ENCODE data around the gene EIF4E1B.
A peak's percentile ranks its signal among the peaks of the same experiment; 100 is the strongest.

Gene EIF4E1B

GRCh38 chr5:176643491-176644219 is 13.2 kb downstream of the EIF4E1B start:
- Histone ChIP-seq H3K9ac (ENCODE audit: low read length) (no peak overlapping the region), H3K27me3 (ENCODE audit: control insufficient read depth in 1 of 2, insufficient read depth in 2 of 2, low read length in 2 of 2) (no peaks in the 10 kb centered on the region), H3K4me3 (ENCODE audit: low read depth in 1 of 2, low read length in 2 of 2) (no peak overlapping the region), H3K36me3 (ENCODE audit: insufficient read depth, low read length) (no peaks in the 10 kb centered on the region), H3K4me1 (ENCODE audit: insufficient read depth, low read length) (peaks cover 13% of the 10 kb centered on the region), H3K27ac (ENCODE audit: low read depth, low read length) (no peak overlapping the region), H3K9me3 (ENCODE audit: low read length) (no peaks in the 10 kb centered on the region)

- Histone ChIP-seq H3K9me3 (ENCODE audit: low read length) (no peaks in the 10 kb centered on the region), H3K36me3 (ENCODE audit: insufficient read depth, low read length) (no peaks in the 10 kb centered on the region), H3K9ac (ENCODE audit: low read length) (no peak overlapping the region), H3K27me3 (ENCODE audit: control insufficient read depth in 1 of 2, insufficient read depth in 2 of 2, low read length in 2 of 2) (no peaks in the 10 kb centered on the region), H3K4me3 (ENCODE audit: low read depth in 1 of 2, low read length in 2 of 2) (no peak overlapping the region), H3K4me1 (ENCODE audit: insufficient read depth, low read length) (peaks cover 17% of the 10 kb centered on the region), H3K27ac (ENCODE audit: low read depth, low read length) (no peak overlapping the region)
Measured at GRCh38 chr5:176644294-176644693, 13.8 kb downstream of the EIF4E1B start.

GRCh38 chr5:176644878-176645670 is 14.6 kb downstream of the EIF4E1B start:
- Histone ChIP-seq H3K4me1 (ENCODE audit: insufficient read depth, low read length) (peaks cover 17% of the 10 kb centered on the region), H3K4me3 (ENCODE audit: low read depth in 1 of 2, low read length in 2 of 2) (no peak overlapping the region), H3K27ac (ENCODE audit: low read depth, low read length) (no peak overlapping the region), H3K9me3 (ENCODE audit: low read length) (no peaks in the 10 kb centered on the region), H3K27me3 (ENCODE audit: control insufficient read depth in 1 of 2, insufficient read depth in 2 of 2, low read length in 2 of 2) (no peaks in the 10 kb centered on the region), H3K36me3 (ENCODE audit: insufficient read depth, low read length) (no peaks in the 10 kb centered on the region), H3K9ac (ENCODE audit: low read length) (no peak overlapping the region)

- Histone ChIP-seq H3K9me3 (ENCODE audit: low read length) (no peaks in the 10 kb centered on the region), H3K4me1 (ENCODE audit: insufficient read depth, low read length) (peaks cover 17% of the 10 kb centered on the region), H3K27ac (ENCODE audit: low read depth, low read length) (peak overlapping the region; percentile 83), H3K4me3 (ENCODE audit: low read depth in 1 of 2, low read length in 2 of 2) (peak overlapping the region; percentile 48 to 71), H3K27me3 (ENCODE audit: control insufficient read depth in 1 of 2, insufficient read depth in 2 of 2, low read length in 2 of 2) (no peaks in the 10 kb centered on the region), H3K36me3 (ENCODE audit: insufficient read depth, low read length) (no peaks in the 10 kb centered on the region), H3K9ac (ENCODE audit: low read length) (no peak overlapping the region)
Measured at GRCh38 chr5:176646049-176646706, 15.7 kb downstream of the EIF4E1B start.

GRCh38 chr5:176646707-176647029 is 16.2 kb downstream of the EIF4E1B start:
- peak overlapping the region; percentile 48 to 71 for H3K4me3 ChIP-seq (ENCODE audit: low read depth in 1 of 2, low read length in 2 of 2)
- no peaks in the 10 kb centered on the region for H3K9me3 ChIP-seq (ENCODE audit: low read length)
- peaks cover 17% of the 10 kb centered on the region for H3K4me1 ChIP-seq (ENCODE audit: insufficient read depth, low read length)
- H3K27ac ChIP-seq (ENCODE audit: low read depth, low read length): peak overlapping the region; percentile 83
- H3K27me3 ChIP-seq (ENCODE audit: control insufficient read depth in 1 of 2, insufficient read depth in 2 of 2, low read length in 2 of 2): no peaks in the 10 kb centered on the region
- H3K36me3 ChIP-seq (ENCODE audit: insufficient read depth, low read length): no peaks in the 10 kb centered on the region
- no peak overlapping the region for H3K9ac ChIP-seq (ENCODE audit: low read length)

- Histone ChIP-seq H3K4me3 (ENCODE audit: low read depth in 1 of 2, low read length in 2 of 2) (peak within 1 kb of the TSS; percentile 83 to 84), H3K36me3 (ENCODE audit: insufficient read depth, low read length) (no peaks in the 10 kb centered on the region), H3K27me3 (ENCODE audit: control insufficient read depth in 1 of 2, insufficient read depth in 2 of 2, low read length in 2 of 2) (no peaks in the 10 kb centered on the region), H3K4me1 (ENCODE audit: insufficient read depth, low read length) (peaks cover 17% of the 10 kb centered on the region), H3K9me3 (ENCODE audit: low read length) (no peaks in the 10 kb centered on the region), H3K27ac (ENCODE audit: low read depth, low read length) (peak within 1 kb of the TSS; percentile 93), H3K9ac (ENCODE audit: low read length) (peak within 1 kb of the TSS; percentile 52)
Measured at GRCh38 chr5:176647030-176647842, 16.8 kb downstream of the EIF4E1B start, which contains the start of gene TSPAN17. TSS of gene TSPAN17 (plus strand) at chr5:176647484. CDS start at chr5:176647616, 132 bp downstream.

- Histone ChIP-seq H3K27me3 (ENCODE audit: control insufficient read depth in 1 of 2, insufficient read depth in 2 of 2, low read length in 2 of 2) (no peaks in the 10 kb centered on the region), H3K9ac (ENCODE audit: low read length) (peak overlapping the region; percentile 52), H3K4me1 (ENCODE audit: insufficient read depth, low read length) (peaks cover 17% of the 10 kb centered on the region), H3K9me3 (ENCODE audit: low read length) (no peaks in the 10 kb centered on the region), H3K27ac (ENCODE audit: low read depth, low read length) (peak overlapping the region; percentile 93), H3K4me3 (ENCODE audit: low read depth in 1 of 2, low read length in 2 of 2) (peak overlapping the region; percentile 83 to 84), H3K36me3 (ENCODE audit: insufficient read depth, low read length) (peaks cover 4% of the 10 kb centered on the region)
Measured at GRCh38 chr5:176647843-176648473, 17.5 kb downstream of the EIF4E1B start.

GRCh38 chr5:176648474-176649194 is 18.2 kb downstream of the EIF4E1B start:
- Histone ChIP-seq H3K4me3 (ENCODE audit: low read depth in 1 of 2, low read length in 2 of 2) (peak overlapping the region; percentile 83 to 84), H3K9ac (ENCODE audit: low read length) (peak overlapping the region; percentile 52), H3K36me3 (ENCODE audit: insufficient read depth, low read length) (peaks cover 11% of the 10 kb centered on the region), H3K4me1 (ENCODE audit: insufficient read depth, low read length) (peaks cover 17% of the 10 kb centered on the region), H3K27ac (ENCODE audit: low read depth, low read length) (peak overlapping the region; percentile 34), H3K27me3 (ENCODE audit: control insufficient read depth in 1 of 2, insufficient read depth in 2 of 2, low read length in 2 of 2) (no peaks in the 10 kb centered on the region), H3K9me3 (ENCODE audit: low read length) (no peaks in the 10 kb centered on the region)

GRCh38 chr5:176650354-176650884 is 19.9 kb downstream of the EIF4E1B start:
- Histone ChIP-seq H3K9ac (ENCODE audit: low read length) (no peak overlapping the region), H3K4me1 (ENCODE audit: insufficient read depth, low read length) (peaks cover 17% of the 10 kb centered on the region), H3K27ac (ENCODE audit: low read depth, low read length) (no peak overlapping the region), H3K4me3 (ENCODE audit: low read depth in 1 of 2, low read length in 2 of 2) (no peak overlapping the region), H3K9me3 (ENCODE audit: low read length) (no peaks in the 10 kb centered on the region), H3K36me3 (ENCODE audit: insufficient read depth, low read length) (peaks cover 16% of the 10 kb centered on the region), H3K27me3 (ENCODE audit: control insufficient read depth in 1 of 2, insufficient read depth in 2 of 2, low read length in 2 of 2) (no peaks in the 10 kb centered on the region)

GRCh38 chr5:176651472-176651980 is 21.1 kb downstream of the EIF4E1B start:
- peaks cover 16% of the 10 kb centered on the region for H3K4me1 ChIP-seq (ENCODE audit: insufficient read depth, low read length)
- H3K27me3 ChIP-seq (ENCODE audit: control insufficient read depth in 1 of 2, insufficient read depth in 2 of 2, low read length in 2 of 2): no peaks in the 10 kb centered on the region
- no peak overlapping the region for H3K4me3 ChIP-seq (ENCODE audit: low read depth in 1 of 2, low read length in 2 of 2)
- no peaks in the 10 kb centered on the region for H3K9me3 ChIP-seq (ENCODE audit: low read length)
- H3K27ac ChIP-seq (ENCODE audit: low read depth, low read length): no peak overlapping the region
- H3K36me3 ChIP-seq (ENCODE audit: insufficient read depth, low read length): peaks cover 16% of the 10 kb centered on the region
- H3K9ac ChIP-seq (ENCODE audit: low read length): no peak overlapping the region
